GM12865 (cell line): Measurements from ENCODE around the gene TRIO.
A peak's percentile ranks its signal among the peaks of the same experiment; 100 is the strongest.

Experiments
- DNase-seq: peaks from one replicate; pipeline ENCODE4 v3.0.0; 2010; ENCODE audit warnings: low read depth
- H3K4me3 ChIP-seq: 2 replicates; pipeline ENCODE4 v1.5.1; 2011; ENCODE audit warnings: mild to moderate bottlenecking, low read depth, low read length, control low read depth
- TF ChIP-seq, protein P1 (sequence below): IDR thresholded peaks from 2 replicates; pipeline ENCODE4 v1.5.1; 2011; ENCODE audit warnings: low read length, control low read depth, low read depth, inconsistent platforms; ENCODE audit not compliant: insufficient read depth; ENCODE audit errors: missing control alignments

Gene TRIO

DNA sequence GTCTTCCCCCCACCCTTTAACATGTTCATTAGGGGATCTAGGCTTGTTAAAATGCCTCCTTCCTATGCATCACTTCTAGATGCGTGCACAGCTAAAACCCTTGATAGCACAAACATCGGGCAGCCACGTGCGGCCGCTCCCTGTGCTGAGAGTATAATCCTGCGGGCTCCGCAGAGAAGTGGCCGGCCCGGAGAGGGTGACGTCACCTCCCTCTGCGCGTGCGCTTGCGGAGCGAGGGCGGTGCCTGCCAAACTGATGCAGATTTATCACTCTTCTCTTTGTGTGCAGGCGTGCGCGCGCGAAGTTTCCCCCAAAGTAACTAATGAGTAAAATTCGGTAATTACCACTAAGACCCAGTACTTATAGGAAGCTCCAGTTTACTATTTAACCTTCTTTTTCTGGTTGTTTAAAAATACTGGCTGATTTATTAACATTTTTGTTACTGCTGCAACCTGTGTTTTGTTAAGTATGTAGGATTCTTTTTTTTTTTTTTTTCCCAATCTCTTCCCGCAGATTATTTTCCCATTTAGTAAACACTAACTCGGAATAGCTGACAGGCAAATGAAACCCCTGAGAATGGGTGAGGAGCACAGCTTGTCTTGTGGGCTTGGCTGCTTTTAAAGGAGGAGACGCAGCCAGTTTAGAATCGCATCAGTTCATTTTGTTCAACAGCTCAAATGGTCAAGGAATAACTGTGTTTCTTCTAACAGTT lies 121.6 kb downstream of the TRIO start:
- peak; percentile 89 for DNase-seq
- TF ChIP-seq, protein P1, sequence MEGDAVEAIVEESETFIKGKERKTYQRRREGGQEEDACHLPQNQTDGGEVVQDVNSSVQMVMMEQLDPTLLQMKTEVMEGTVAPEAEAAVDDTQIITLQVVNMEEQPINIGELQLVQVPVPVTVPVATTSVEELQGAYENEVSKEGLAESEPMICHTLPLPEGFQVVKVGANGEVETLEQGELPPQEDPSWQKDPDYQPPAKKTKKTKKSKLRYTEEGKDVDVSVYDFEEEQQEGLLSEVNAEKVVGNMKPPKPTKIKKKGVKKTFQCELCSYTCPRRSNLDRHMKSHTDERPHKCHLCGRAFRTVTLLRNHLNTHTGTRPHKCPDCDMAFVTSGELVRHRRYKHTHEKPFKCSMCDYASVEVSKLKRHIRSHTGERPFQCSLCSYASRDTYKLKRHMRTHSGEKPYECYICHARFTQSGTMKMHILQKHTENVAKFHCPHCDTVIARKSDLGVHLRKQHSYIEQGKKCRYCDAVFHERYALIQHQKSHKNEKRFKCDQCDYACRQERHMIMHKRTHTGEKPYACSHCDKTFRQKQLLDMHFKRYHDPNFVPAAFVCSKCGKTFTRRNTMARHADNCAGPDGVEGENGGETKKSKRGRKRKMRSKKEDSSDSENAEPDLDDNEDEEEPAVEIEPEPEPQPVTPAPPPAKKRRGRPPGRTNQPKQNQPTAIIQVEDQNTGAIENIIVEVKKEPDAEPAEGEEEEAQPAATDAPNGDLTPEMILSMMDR, result no peak
- H3K4me3 ChIP-seq, result peak overlapping the region; percentile 51

DNA sequence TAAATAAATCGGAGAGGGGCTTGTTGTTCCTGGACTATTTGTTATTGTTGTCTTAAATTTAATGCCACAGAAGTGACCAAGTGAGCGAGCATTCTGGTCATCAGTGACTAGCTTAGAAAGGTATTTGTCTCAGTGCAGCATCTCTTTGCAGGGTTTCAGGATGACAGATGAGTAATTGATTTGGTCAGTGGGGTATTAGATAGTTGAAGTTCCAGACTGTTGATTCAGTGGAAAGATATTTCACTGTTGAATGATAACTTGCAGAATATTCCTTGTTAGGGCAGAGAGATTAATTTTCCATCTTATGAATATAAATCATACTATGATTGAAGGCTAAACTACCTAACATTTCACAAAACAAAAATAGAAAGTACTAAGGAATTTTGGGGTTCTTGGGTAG lies 122.4 kb downstream of the TRIO start:
- DNase-seq, result no peak
- H3K4me3 ChIP-seq, result no peak overlapping the region
- TF ChIP-seq, protein P1, result no peak

DNA sequence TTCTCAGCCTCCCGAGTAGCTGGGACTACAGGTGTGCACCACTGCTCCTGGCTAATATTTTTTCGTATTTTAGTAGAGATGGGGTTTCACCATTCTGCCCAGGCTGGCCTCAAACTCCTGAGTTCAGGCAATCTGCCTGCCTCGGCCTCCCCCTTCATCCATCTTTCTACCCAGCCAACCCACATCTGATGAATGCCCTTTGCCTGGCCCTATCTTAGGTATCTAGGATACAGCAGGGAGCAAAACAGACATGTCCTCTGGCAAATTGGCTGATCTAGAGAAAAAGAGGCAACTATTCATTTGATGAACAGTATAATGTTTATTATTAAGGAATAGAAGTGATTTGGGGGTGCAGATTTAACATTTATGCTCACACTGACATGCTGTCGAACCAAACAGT lies 123.0 kb downstream of the TRIO start:
- no peak for DNase-seq
- TF ChIP-seq, protein P1, result no peak
- no peak overlapping the region for H3K4me3 ChIP-seq

DNA sequence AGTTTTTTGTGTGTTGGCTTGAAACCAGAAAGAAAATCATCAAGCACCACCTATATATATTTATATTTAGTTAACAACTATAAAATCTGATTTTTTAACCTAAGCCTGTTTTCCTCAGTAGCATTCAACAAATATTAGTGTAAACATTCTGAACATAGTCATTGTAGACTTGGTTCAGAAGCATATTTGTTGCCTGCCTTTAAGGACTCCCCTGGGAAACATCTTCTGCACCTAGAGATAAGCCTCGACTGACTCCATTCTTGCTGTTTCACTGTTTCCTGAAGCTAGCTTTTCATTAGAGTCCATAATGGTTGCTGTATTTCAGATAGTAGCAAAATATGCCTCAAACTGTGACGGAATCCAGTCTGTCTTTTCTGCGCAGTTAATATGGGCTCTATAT lies 123.5 kb downstream of the TRIO start:
- H3K4me3 ChIP-seq, result no peak overlapping the region
- TF ChIP-seq, protein P1, result no peak
- no peak for DNase-seq

DNA sequence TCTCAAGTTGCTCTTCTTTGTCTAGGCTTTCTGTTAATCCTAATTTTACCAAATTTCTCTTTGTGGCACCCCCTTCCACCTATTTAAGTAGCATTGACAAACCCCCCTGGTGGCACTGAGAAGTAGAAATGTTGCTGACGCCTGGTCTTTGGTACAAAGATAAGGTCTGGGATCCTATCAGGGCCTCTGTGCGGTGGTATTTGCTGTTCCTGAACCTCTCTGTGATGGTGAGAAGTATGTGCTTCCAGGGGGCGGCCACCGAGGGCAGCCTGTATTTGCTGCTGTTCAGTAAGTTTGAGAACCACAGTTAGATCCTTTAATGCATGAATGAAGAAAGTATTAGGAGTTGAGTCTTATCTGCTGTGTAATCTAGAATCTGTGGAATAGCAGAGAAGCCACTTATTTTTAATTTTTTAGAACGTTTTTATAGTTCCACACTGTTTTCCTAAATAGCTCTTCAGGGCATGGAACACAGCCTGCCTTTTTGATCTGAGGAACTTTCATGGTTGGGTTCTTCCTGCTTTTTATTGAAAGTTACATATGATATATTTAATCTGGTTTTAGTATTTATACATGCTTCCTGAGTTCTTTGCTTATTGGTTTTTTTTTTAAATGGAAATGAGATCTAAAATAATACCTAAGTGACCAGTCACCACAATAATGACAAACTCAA lies 124.2 kb downstream of the TRIO start:
- H3K4me3 ChIP-seq, result no peak overlapping the region
- no peak for DNase-seq
- TF ChIP-seq, protein P1, result no peak

DNA sequence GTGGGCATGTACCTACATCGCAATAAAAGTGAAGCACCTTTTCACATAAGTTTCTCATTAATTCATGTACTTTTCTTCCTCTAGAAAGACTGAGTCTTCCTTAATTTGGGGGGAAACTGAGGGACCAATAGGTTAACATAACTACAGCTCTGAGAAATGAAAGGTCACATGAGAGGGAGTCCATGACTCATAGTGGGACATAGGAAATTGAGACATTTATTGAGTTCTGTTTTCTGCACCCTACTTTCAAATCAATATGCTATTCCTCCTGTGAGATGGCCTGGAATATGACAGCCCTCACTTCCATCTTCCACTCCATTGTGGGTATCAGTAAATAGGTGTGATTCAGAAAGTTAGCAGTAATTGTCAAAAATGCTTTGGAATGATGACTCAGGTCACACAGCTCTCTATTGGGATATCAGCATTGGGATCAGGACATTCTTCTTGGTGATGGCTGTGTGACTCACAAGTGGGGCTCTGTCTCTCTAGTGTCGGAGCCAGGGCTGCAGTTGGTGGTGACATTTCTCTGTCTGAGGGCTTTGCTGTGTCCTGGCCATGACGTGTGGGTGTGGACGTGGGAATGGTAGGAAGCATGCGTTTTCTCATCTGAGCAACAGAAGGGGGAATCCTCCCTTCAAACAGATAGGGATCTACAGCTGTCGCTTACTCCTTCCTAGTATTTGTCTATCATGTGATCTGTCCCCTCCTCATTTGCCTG lies 125.0 kb downstream of the TRIO start:
- H3K4me3 ChIP-seq, result no peak overlapping the region
- no peak for DNase-seq
- TF ChIP-seq, protein P1, result no peak

DNA sequence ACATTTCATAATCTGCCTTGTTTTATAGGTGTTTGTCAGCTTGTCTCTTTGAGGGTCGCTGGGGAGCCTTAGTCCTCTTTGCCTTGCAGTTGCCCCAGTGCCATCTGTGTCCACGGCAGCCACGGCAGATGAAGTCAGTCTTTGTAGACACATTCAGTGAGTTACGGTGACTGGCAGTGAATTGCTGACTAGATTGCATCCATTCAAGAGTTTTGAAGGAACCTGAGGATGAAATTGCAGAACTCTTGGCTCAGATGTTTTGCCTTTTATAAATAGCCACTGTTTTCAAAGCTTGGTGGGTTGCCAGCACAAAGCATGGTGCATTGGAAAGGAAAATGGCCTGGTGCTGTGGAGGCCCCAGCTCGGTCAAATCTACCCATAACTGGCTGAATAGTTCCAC lies 125.6 kb downstream of the TRIO start:
- no peak overlapping the region for H3K4me3 ChIP-seq
- TF ChIP-seq, protein P1, result no peak
- DNase-seq, result no peak
